IPS DF 6.9 (cell line): ENCODE data around the gene LAMTOR5.
"Not testable (repeated sequence)": the region's sequence is repeated elsewhere in the genome, so short reads cannot be mapped to it uniquely, and the experiment has no call there.

Experiments used
- DNase-seq: peaks from one replicate; pipeline ENCODE4 v3.0.0-alpha.2; 2013; ENCODE audit warnings: low read depth, low spot score
- H3K27ac ChIP-seq: one replicate; pipeline ENCODE4 v1.5.1; 2013; ENCODE audit warnings: low read length, control low read depth
- H3K27me3 ChIP-seq: 2 replicates; pipeline ENCODE4 v1.6.1; 2013; ENCODE audit warnings: mild to moderate bottlenecking, low read length; ENCODE audit not compliant: control insufficient read depth, insufficient read depth
- H3K36me3 ChIP-seq: 2 replicates; pipeline ENCODE4 v1.6.1; 2013; ENCODE audit warnings: low read length; ENCODE audit not compliant: control insufficient read depth, insufficient read depth
- H3K4me1 ChIP-seq: 2 replicates; pipeline ENCODE4 v1.6.1; 2013; ENCODE audit warnings: low read length; ENCODE audit not compliant: control insufficient read depth, insufficient read depth
- H3K4me3 ChIP-seq: 2 replicates; pipeline ENCODE4 v1.5.1; 2013; ENCODE audit warnings: mild to moderate bottlenecking, low read length
- H3K9me3 ChIP-seq: 2 replicates; pipeline ENCODE4 v1.6.1; 2013; ENCODE audit warnings: low read length, inconsistent platforms; ENCODE audit not compliant: control insufficient read depth, insufficient read depth
- WGBS: extraction: QIAGEN DNeasy Blood & Tissue Kit; methylation state at CpG from one replicate; pipeline ENCODE4 v1.1.7; 2013; ENCODE audit warnings: mixed read lengths, missing lambda C conversion rate; ENCODE audit not compliant: insufficient read length, insufficient coverage; 5-methylcytosine and 5-hydroxymethylcytosine counted together

Gene LAMTOR5

GRCh38 chr1:110409316-110409715, 1.8 kb upstream of the LAMTOR5 start:
- Histone ChIP-seq H3K36me3 (no peaks in the 10 kb centered on the region), H3K27ac (no peak overlapping the region), H3K27me3 (no peaks in the 10 kb centered on the region), H3K4me1 (no peaks in the 10 kb centered on the region), H3K4me3 (no peak overlapping the region), H3K9me3 (no peaks in the 10 kb centered on the region)
- WGBS, result no CpG with 5 or more reads among the region's 6 CpGs
- no peak for DNase-seq

- Histone ChIP-seq H3K27me3 (no peaks in the 10 kb centered on the region), H3K9me3 (no peaks in the 10 kb centered on the region), H3K4me1 (no peaks in the 10 kb centered on the region), H3K36me3 (peaks cover 2% of the 10 kb centered on the region; the same call in 1 of the 2 replicates), H3K27ac (no peak overlapping the region), H3K4me3 (no peak overlapping the region)
- DNase-seq, result no peak
- no CpG with 5 or more reads among the region's 8 CpGs for WGBS
Measured at GRCh38 chr1:110408488-110408887, 994 bp upstream of the LAMTOR5 start.

- not testable (repeated sequence) for H3K4me1 ChIP-seq, H3K4me3 ChIP-seq, H3K36me3 ChIP-seq, DNase-seq, H3K27me3 ChIP-seq, H3K9me3 ChIP-seq, H3K27ac ChIP-seq
- WGBS, result no CpG with 5 or more reads among the region's 15 CpGs
Measured at GRCh38 chr1:110406407-110406806, 1.1 kb downstream of the LAMTOR5 start.

- H3K4me1 ChIP-seq, result no peaks in the 10 kb centered on the region
- H3K4me3 ChIP-seq, result no peak overlapping the region
- no peak for DNase-seq
- H3K27ac ChIP-seq, result no peak overlapping the region
- peaks cover 7% of the 10 kb centered on the region; the same call in 1 of the 2 replicates for H3K36me3 ChIP-seq
- no CpG with 5 or more reads among the region's 4 CpGs for WGBS
- no peaks in the 10 kb centered on the region for H3K9me3 ChIP-seq
- H3K27me3 ChIP-seq, result no peaks in the 10 kb centered on the region
Measured at GRCh38 chr1:110404401-110404800, 3.1 kb downstream of the LAMTOR5 start.

- Histone ChIP-seq H3K27me3 (no peaks in the 10 kb centered on the region), H3K4me1 (no peaks in the 10 kb centered on the region), H3K36me3 (peaks cover 7% of the 10 kb centered on the region; the same call in 1 of the 2 replicates), H3K4me3 (no peak overlapping the region), H3K27ac (no peak overlapping the region), H3K9me3 (no peaks in the 10 kb centered on the region)
- no CpG with 5 or more reads among the region's 5 CpGs for WGBS
- no peak for DNase-seq
Measured at GRCh38 chr1:110403805-110404204, 3.7 kb downstream of the LAMTOR5 start.

- not testable (repeated sequence) for H3K27ac ChIP-seq, DNase-seq, H3K36me3 ChIP-seq, H3K4me1 ChIP-seq, H3K4me3 ChIP-seq, H3K9me3 ChIP-seq, H3K27me3 ChIP-seq
- no CpG with 5 or more reads among the region's 48 CpGs for WGBS
Measured at GRCh38 chr1:110396259-110396958, 11.1 kb downstream of the LAMTOR5 start.

GRCh38 chr1:110394493-110394820, 13.0 kb downstream of the LAMTOR5 start:
- WGBS, result no CpG with 5 or more reads among the region's 3 CpGs
- Histone ChIP-seq H3K36me3 (peaks cover 4% of the 10 kb centered on the region; the same call in 1 of the 2 replicates), H3K4me3 (no peak overlapping the region), H3K27ac (no peak overlapping the region), H3K4me1 (0 out of 2 replicates have a peak, but pooled peaks cover 2% of the 10 kb centered on the region), H3K27me3 (no peaks in the 10 kb centered on the region), H3K9me3 (no peaks in the 10 kb centered on the region)
- no peak for DNase-seq

GRCh38 chr1:110393691-110394492, 13.6 kb downstream of the LAMTOR5 start:
- Histone ChIP-seq H3K27ac (no peak overlapping the region), H3K27me3 (no peaks in the 10 kb centered on the region), H3K4me1 (0 out of 2 replicates have a peak, but pooled peaks cover 2% of the 10 kb centered on the region), H3K4me3 (no peak overlapping the region), H3K36me3 (peaks cover 4% of the 10 kb centered on the region; the same call in 1 of the 2 replicates), H3K9me3 (no peaks in the 10 kb centered on the region)
- no CpG with 5 or more reads among the region's 3 CpGs for WGBS
- DNase-seq, result no peak

GRCh38 chr1:110393286-110393685, 14.2 kb downstream of the LAMTOR5 start:
- Histone ChIP-seq H3K4me1 (0 out of 2 replicates have a peak, but pooled peaks cover 2% of the 10 kb centered on the region), H3K4me3 (no peak overlapping the region), H3K36me3 (peaks cover 4% of the 10 kb centered on the region; the same call in 1 of the 2 replicates), H3K27ac (no peak overlapping the region), H3K27me3 (no peaks in the 10 kb centered on the region), H3K9me3 (no peaks in the 10 kb centered on the region)
- DNase-seq, result no peak
- no CpG with 5 or more reads among the region's 2 CpGs for WGBS

- no peak for DNase-seq
- H3K27ac ChIP-seq, result no peak within 1 kb of the TSS
- no peaks in the 10 kb centered on the region for H3K9me3 ChIP-seq
- WGBS, result no CpG with 5 or more reads among the region's 8 CpGs
- no peak within 1 kb of the TSS for H3K4me3 ChIP-seq
- H3K36me3 ChIP-seq, result no peaks in the 10 kb centered on the region
- no peaks in the 10 kb centered on the region for H3K27me3 ChIP-seq
- H3K4me1 ChIP-seq, result 0 out of 2 replicates have a peak, but pooled peaks cover 2% of the 10 kb centered on the region
Measured at GRCh38 chr1:110390692-110391245, 16.7 kb downstream of the LAMTOR5 start, which contains the start of gene SLC16A4. Gene SLC16A4, minus strand, starts transcription at chr1:110391026. Its CDS starts 1,703 bp downstream, at chr1:110389323.
